ENCODE results near the gene CD82.

The CD82 gene

GRCh38 chr11:44561964-44562734, 3.3 kb upstream of the CD82 start:
- H2AK5ac ChIP-seq (ENCODE audit: low read depth, low read length): no peak overlapping the region
- WGBS, 2 donors (ENCODE audit: extremely low coverage in 2 of 2, insufficient read length in 2 of 2, insufficient replicate concordance in 1 of 2): no CpG with 5 or more reads among the region's 8 CpGs
- H3K79me1 ChIP-seq (ENCODE audit: low read depth, low read length): peaks cover 5% of the 10 kb centered on the region
- peak overlapping the region; percentile 67 for H3K23ac ChIP-seq (ENCODE audit: low read depth, low read length, poor library complexity)
- peak overlapping the region; percentile 67 for H4K91ac ChIP-seq (ENCODE audit: low read depth, low read length, poor library complexity)
- H3K4me1 ChIP-seq (ENCODE audit: control insufficient read depth in 2 of 2, insufficient read depth in 1 of 2, low read depth in 1 of 2, low read length in 2 of 2): peaks cover 12 to 35% of the 10 kb centered on the region in 2 donors
- no peak overlapping the region for H3K4me3 ChIP-seq (ENCODE audit: low read length in 2 of 2)
- H3K4ac ChIP-seq (ENCODE audit: low read length): peak overlapping the region; percentile 80
- peak overlapping the region; percentile 93 for H2BK120ac ChIP-seq (ENCODE audit: low read depth, low read length)
- peak overlapping the region; percentile 74 for H3K18ac ChIP-seq (ENCODE audit: low read length)
- no peak overlapping the region for H4K8ac ChIP-seq (ENCODE audit: low read depth, low read length)
- H2BK15ac ChIP-seq (ENCODE audit: low read length): peak overlapping the region; percentile 65
- peak overlapping the region; percentile 79 for H2BK5ac ChIP-seq (ENCODE audit: low read length)
- peaks cover 0 to 20% (median 3%) of the 10 kb centered on the region in 3 experiments for H3K27me3 ChIP-seq (ENCODE audit: control insufficient read depth in 3 of 3, insufficient read depth in 3 of 3, low read depth in 1 of 3, low read length in 3 of 3)
- H2AFZ ChIP-seq (ENCODE audit: low read length): no peak overlapping the region
- peak overlapping the region; percentile 92 for H2BK12ac ChIP-seq (ENCODE audit: low read length)
- H3K4me2 ChIP-seq (ENCODE audit: insufficient read depth, low read length, poor library complexity, severe bottlenecking): no peak overlapping the region
- H3K9me3 ChIP-seq (replicated peaks in 1 of 2; ENCODE audit: control insufficient read depth in 2 of 2, insufficient read depth in 1 of 2, low read depth in 1 of 2, low read length in 2 of 2): no peaks in the 10 kb centered on the region
- H3K27ac ChIP-seq (replicated peaks; ENCODE audit: low read length): no peak overlapping the region
- peak overlapping the region; percentile 40 for H3K14ac ChIP-seq (ENCODE audit: low read length)
- H3K36me3 ChIP-seq (replicated peaks in 1 of 2; ENCODE audit: control insufficient read depth in 2 of 2, insufficient read depth in 2 of 2, low read length in 2 of 2): no peaks in the 10 kb centered on the region
- no peak for DNase-seq (ENCODE audit: low spot score)
- H3K9ac ChIP-seq (ENCODE audit: low read depth, low read length, poor library complexity): no peak overlapping the region

- H3K27ac ChIP-seq (replicated peaks; ENCODE audit: low read length): no peak overlapping the region
Observed at GRCh38 chr11:44562845-44563460, 2.5 kb upstream of the CD82 start.

GRCh38 chr11:44563711-44564110, 1.8 kb upstream of the CD82 start:
- Histone ChIP-seq H3K9me3 (replicated peaks in 1 of 2; ENCODE audit: control insufficient read depth in 2 of 2, insufficient read depth in 1 of 2, low read depth in 1 of 2, low read length in 2 of 2) (no peaks in the 10 kb centered on the region), H2AFZ (ENCODE audit: low read length) (no peak overlapping the region), H3K14ac (ENCODE audit: low read length) (no peak overlapping the region), H2BK15ac (ENCODE audit: low read length) (no peak overlapping the region), H3K9ac (ENCODE audit: low read depth, low read length, poor library complexity) (no peak overlapping the region), H3K18ac (ENCODE audit: low read length) (peak overlapping the region; percentile 39), H3K36me3 (replicated peaks in 1 of 2; ENCODE audit: control insufficient read depth in 2 of 2, insufficient read depth in 2 of 2, low read length in 2 of 2) (no peaks in the 10 kb centered on the region), H4K8ac (ENCODE audit: low read depth, low read length) (no peak overlapping the region), H3K27ac (replicated peaks; ENCODE audit: low read length) (no peak overlapping the region), H4K91ac (ENCODE audit: low read depth, low read length, poor library complexity) (no peak overlapping the region), H2BK120ac (ENCODE audit: low read depth, low read length) (no peak overlapping the region), H3K79me1 (ENCODE audit: low read depth, low read length) (peaks cover 12% of the 10 kb centered on the region), H3K27me3 (ENCODE audit: control insufficient read depth in 3 of 3, insufficient read depth in 3 of 3, low read depth in 1 of 3, low read length in 3 of 3) (peaks cover 0 to 29% (median 3%) of the 10 kb centered on the region in 3 experiments), H2AK5ac (ENCODE audit: low read depth, low read length) (peak overlapping the region; percentile 21), H3K23ac (ENCODE audit: low read depth, low read length, poor library complexity) (no peak overlapping the region), H3K4me3 (ENCODE audit: low read length in 2 of 2) (no peak overlapping the region), H3K4me2 (ENCODE audit: insufficient read depth, low read length, poor library complexity, severe bottlenecking) (no peak overlapping the region), H2BK5ac (ENCODE audit: low read length) (no peak overlapping the region), H3K4me1 (ENCODE audit: control insufficient read depth in 2 of 2, insufficient read depth in 1 of 2, low read depth in 1 of 2, low read length in 2 of 2) (peaks cover 8 to 43% of the 10 kb centered on the region in 2 donors), H3K4ac (ENCODE audit: low read length) (no peak overlapping the region), H2BK12ac (ENCODE audit: low read length) (peak overlapping the region; percentile 5)
- WGBS, 2 donors (ENCODE audit: extremely low coverage in 2 of 2, insufficient read length in 2 of 2, insufficient replicate concordance in 1 of 2): no CpG with 5 or more reads among the region's 6 CpGs
- no peak for DNase-seq (ENCODE audit: low spot score)

More at GRCh38 chr11:44562845-44563460, 2.5 kb upstream of the CD82 start:
- Histone ChIP-seq H3K79me1 (ENCODE audit: low read depth, low read length) (peaks cover 8% of the 10 kb centered on the region), H3K9me3 (replicated peaks in 1 of 2; ENCODE audit: control insufficient read depth in 2 of 2, insufficient read depth in 1 of 2, low read depth in 1 of 2, low read length in 2 of 2) (no peaks in the 10 kb centered on the region), H3K36me3 (replicated peaks in 1 of 2; ENCODE audit: control insufficient read depth in 2 of 2, insufficient read depth in 2 of 2, low read length in 2 of 2) (no peaks in the 10 kb centered on the region), H3K9ac (ENCODE audit: low read depth, low read length, poor library complexity) (no peak overlapping the region), H2AK5ac (ENCODE audit: low read depth, low read length) (peak overlapping the region; percentile 21), H2BK5ac (ENCODE audit: low read length) (peak overlapping the region; percentile 79), H2BK12ac (ENCODE audit: low read length) (peak overlapping the region; percentile 5), H3K4me3 (ENCODE audit: low read length in 2 of 2) (no peak overlapping the region), H3K23ac (ENCODE audit: low read depth, low read length, poor library complexity) (no peak overlapping the region), H2AFZ (ENCODE audit: low read length) (no peak overlapping the region), H3K4me2 (ENCODE audit: insufficient read depth, low read length, poor library complexity, severe bottlenecking) (no peak overlapping the region), H4K8ac (ENCODE audit: low read depth, low read length) (no peak overlapping the region), H3K4me1 (ENCODE audit: control insufficient read depth in 2 of 2, insufficient read depth in 1 of 2, low read depth in 1 of 2, low read length in 2 of 2) (peaks cover 8 to 39% of the 10 kb centered on the region in 2 donors), H4K91ac (ENCODE audit: low read depth, low read length, poor library complexity) (peak overlapping the region; percentile 14), H3K14ac (ENCODE audit: low read length) (no peak overlapping the region), H2BK120ac (ENCODE audit: low read depth, low read length) (no peak overlapping the region), H3K18ac (ENCODE audit: low read length) (no peak overlapping the region), H2BK15ac (ENCODE audit: low read length) (no peak overlapping the region), H3K27me3 (ENCODE audit: control insufficient read depth in 3 of 3, insufficient read depth in 3 of 3, low read depth in 1 of 3, low read length in 3 of 3) (peaks cover 0 to 23% (median 3%) of the 10 kb centered on the region in 3 experiments), H3K4ac (ENCODE audit: low read length) (no peak overlapping the region)
- WGBS, 2 donors (ENCODE audit: extremely low coverage in 2 of 2, insufficient read length in 2 of 2, insufficient replicate concordance in 1 of 2): no CpG with 5 or more reads among the region's 5 CpGs
- no peak for DNase-seq (ENCODE audit: low spot score)

- WGBS, 2 donors (ENCODE audit: extremely low coverage in 2 of 2, insufficient read length in 2 of 2, insufficient replicate concordance in 1 of 2): no CpG with 5 or more reads among the region's 7 CpGs
- peak overlapping the region; percentile 95 for H2AK5ac ChIP-seq (ENCODE audit: low read depth, low read length)
- no peak overlapping the region for H2BK120ac ChIP-seq (ENCODE audit: low read depth, low read length)
- H3K4me3 ChIP-seq (ENCODE audit: low read length in 2 of 2): no peak overlapping the region
- H2BK12ac ChIP-seq (ENCODE audit: low read length): peak overlapping the region; percentile 85
- H3K23ac ChIP-seq (ENCODE audit: low read depth, low read length, poor library complexity): no peak overlapping the region
- peaks cover 14% of the 10 kb centered on the region for H3K79me1 ChIP-seq (ENCODE audit: low read depth, low read length)
- peak overlapping the region; percentile 13 for H2BK15ac ChIP-seq (ENCODE audit: low read length)
- H2AFZ ChIP-seq (ENCODE audit: low read length): peak overlapping the region; percentile 99
- peak overlapping the region; percentile 93 for H4K91ac ChIP-seq (ENCODE audit: low read depth, low read length, poor library complexity)
- peak overlapping the region; percentile 50 for H3K9ac ChIP-seq (ENCODE audit: low read depth, low read length, poor library complexity)
- H3K4me1 ChIP-seq (ENCODE audit: control insufficient read depth in 2 of 2, insufficient read depth in 1 of 2, low read depth in 1 of 2, low read length in 2 of 2): peaks cover 7 to 44% of the 10 kb centered on the region in 2 donors
- H3K9me3 ChIP-seq (replicated peaks in 1 of 2; ENCODE audit: control insufficient read depth in 2 of 2, insufficient read depth in 1 of 2, low read depth in 1 of 2, low read length in 2 of 2): no peaks in the 10 kb centered on the region
- no peaks in the 10 kb centered on the region for H3K36me3 ChIP-seq (replicated peaks in 1 of 2; ENCODE audit: control insufficient read depth in 2 of 2, insufficient read depth in 2 of 2, low read length in 2 of 2)
- peaks cover 0 to 31% (median 3%) of the 10 kb centered on the region in 3 experiments for H3K27me3 ChIP-seq (ENCODE audit: control insufficient read depth in 3 of 3, insufficient read depth in 3 of 3, low read depth in 1 of 3, low read length in 3 of 3)
- no peak overlapping the region for H3K27ac ChIP-seq (replicated peaks; ENCODE audit: low read length)
- no peak for DNase-seq (ENCODE audit: low spot score)
- no peak overlapping the region for H3K14ac ChIP-seq (ENCODE audit: low read length)
- H3K4ac ChIP-seq (ENCODE audit: low read length): peak overlapping the region; percentile 76
- H2BK5ac ChIP-seq (ENCODE audit: low read length): peak overlapping the region; percentile 82
- no peak overlapping the region for H3K4me2 ChIP-seq (ENCODE audit: insufficient read depth, low read length, poor library complexity, severe bottlenecking)
- peak overlapping the region; percentile 95 for H3K18ac ChIP-seq (ENCODE audit: low read length)
- no peak overlapping the region for H4K8ac ChIP-seq (ENCODE audit: low read depth, low read length)
Observed at GRCh38 chr11:44564166-44564565, 1.3 kb upstream of the CD82 start.
